Transverse colon (tissue), 4 donors: ENCODE measurements around the gene FNIP2.

Experiments used
- CTCF ChIP-seq, 5 experiments: fragments of 200-600 bp in 3 of 5; fragments of 450-650 bp in 2 of 5; sonication (generic) in 3 of 5; IDR thresholded peaks; 1 replicate in 2 of 5; 2 replicates in 3 of 5; pipeline ENCODE4 v1.5.1; 2016 to 2017; ENCODE audit warnings: antibody characterized with exemption in 5 of 5, inconsistent platforms in 3 of 5, mild to moderate bottlenecking in 2 of 5, moderate library complexity in 1 of 5
- POLR2A ChIP-seq: fragments of 450-650 bp; IDR thresholded peaks from one replicate; pipeline ENCODE4 v1.6.1; 2016; ENCODE audit warnings: antibody characterized with exemption, mild to moderate bottlenecking, moderate library complexity
- POLR2AphosphoS5 ChIP-seq, 3 donors: sonication (generic); formaldehyde crosslinking; IDR thresholded peaks; one replicate each; pipeline ENCODE4 v1.6.1; 2016; ENCODE audit warnings: antibody characterized with exemption in 3 of 3

GRCh38 chr4:158826057-158826456 lies 57.2 kb downstream of the FNIP2 start:
- TF ChIP-seq POLR2A (no peak), CTCF (IDR thresholded peaks at IDR 0.05) (no peak), POLR2AphosphoS5 (IDR thresholded peaks at IDR 0.05) (no peak)
